ENCODE data around the gene TSEN15. TPM values are rescaled to one million over a fixed set of nuclear protein-coding genes. Genes with fewer than 3 reads are reported as not detected.

TSEN15 gene
- total RNA-seq, 3 donors from 2014 or later (not counting 1 experiment from before 2014, with no cell fraction given), result 29.5 to 52.9 (median 34.3) TPM

DNA sequence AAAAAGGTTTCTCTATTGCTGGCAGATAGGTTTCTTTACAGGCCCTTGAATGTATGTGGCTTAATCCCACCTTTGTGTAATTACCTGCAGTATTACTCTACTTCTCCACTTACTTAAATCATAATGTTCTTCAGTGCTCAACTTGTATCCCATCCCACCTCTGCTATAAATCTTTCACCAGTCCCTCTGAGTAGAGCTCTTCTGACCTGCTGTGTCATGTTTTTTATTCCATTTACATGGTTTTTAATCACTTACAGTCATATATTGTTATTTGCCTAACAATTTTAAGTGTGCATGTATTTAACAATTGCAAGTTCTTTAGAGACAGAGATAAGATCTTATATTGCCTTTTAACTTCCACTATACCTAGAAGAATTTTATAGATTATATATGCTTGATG is 2.4 kb downstream of the TSEN15 start:
- TF ChIP-seq, protein P1, sequence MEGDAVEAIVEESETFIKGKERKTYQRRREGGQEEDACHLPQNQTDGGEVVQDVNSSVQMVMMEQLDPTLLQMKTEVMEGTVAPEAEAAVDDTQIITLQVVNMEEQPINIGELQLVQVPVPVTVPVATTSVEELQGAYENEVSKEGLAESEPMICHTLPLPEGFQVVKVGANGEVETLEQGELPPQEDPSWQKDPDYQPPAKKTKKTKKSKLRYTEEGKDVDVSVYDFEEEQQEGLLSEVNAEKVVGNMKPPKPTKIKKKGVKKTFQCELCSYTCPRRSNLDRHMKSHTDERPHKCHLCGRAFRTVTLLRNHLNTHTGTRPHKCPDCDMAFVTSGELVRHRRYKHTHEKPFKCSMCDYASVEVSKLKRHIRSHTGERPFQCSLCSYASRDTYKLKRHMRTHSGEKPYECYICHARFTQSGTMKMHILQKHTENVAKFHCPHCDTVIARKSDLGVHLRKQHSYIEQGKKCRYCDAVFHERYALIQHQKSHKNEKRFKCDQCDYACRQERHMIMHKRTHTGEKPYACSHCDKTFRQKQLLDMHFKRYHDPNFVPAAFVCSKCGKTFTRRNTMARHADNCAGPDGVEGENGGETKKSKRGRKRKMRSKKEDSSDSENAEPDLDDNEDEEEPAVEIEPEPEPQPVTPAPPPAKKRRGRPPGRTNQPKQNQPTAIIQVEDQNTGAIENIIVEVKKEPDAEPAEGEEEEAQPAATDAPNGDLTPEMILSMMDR (IDR thresholded peaks at IDR 0.05), result no peak
- peaks cover 10 to 15% of the 10 kb centered on the region in 2 donors for H3K27me3 Mint-ChIP-seq (ENCODE audit: low read depth in 2 of 2)
- H3K4me3 ChIP-seq (ENCODE audit: low read length), result no peak overlapping the region
- no peak overlapping the region for H3K27ac ChIP-seq (ENCODE audit: low read length)
- no peaks in the 10 kb centered on the region for H3K9me3 ChIP-seq (ENCODE audit: control insufficient read depth, insufficient read depth, low read length)
- H3K27me3 ChIP-seq (ENCODE audit: control insufficient read depth, insufficient read depth, low read length), result peaks cover 5% of the 10 kb centered on the region
- H3K36me3 ChIP-seq (ENCODE audit: control insufficient read depth, insufficient read depth, low read length), result peaks cover 7% of the 10 kb centered on the region
- ATAC-seq (no peak), DNase-seq (no peak)
- peak overlapping the region in 1 of 2 donors; percentile 12 for H3K27ac Mint-ChIP-seq
- intact Hi-C loops (cut with micrococcal nuclease), result loop anchor here (5.0 to 10.0 kb wide), 2 partner anchors 97 to 331 kb away; partner anchors contain the start of gene C1orf21
- H3K9me3 Mint-ChIP-seq, result no peaks in the 10 kb centered on the region
- H3K36me3 Mint-ChIP-seq, result no peaks in the 10 kb centered on the region
- H3K4me1 Mint-ChIP-seq, result peaks cover 43 to 45% of the 10 kb centered on the region in 2 donors
- peak overlapping the region; percentile 55 for H3K4me3 Mint-ChIP-seq
- no peaks in the 10 kb centered on the region for H3K4me1 ChIP-seq (ENCODE audit: control insufficient read depth, insufficient read depth, low read length)

DNA sequence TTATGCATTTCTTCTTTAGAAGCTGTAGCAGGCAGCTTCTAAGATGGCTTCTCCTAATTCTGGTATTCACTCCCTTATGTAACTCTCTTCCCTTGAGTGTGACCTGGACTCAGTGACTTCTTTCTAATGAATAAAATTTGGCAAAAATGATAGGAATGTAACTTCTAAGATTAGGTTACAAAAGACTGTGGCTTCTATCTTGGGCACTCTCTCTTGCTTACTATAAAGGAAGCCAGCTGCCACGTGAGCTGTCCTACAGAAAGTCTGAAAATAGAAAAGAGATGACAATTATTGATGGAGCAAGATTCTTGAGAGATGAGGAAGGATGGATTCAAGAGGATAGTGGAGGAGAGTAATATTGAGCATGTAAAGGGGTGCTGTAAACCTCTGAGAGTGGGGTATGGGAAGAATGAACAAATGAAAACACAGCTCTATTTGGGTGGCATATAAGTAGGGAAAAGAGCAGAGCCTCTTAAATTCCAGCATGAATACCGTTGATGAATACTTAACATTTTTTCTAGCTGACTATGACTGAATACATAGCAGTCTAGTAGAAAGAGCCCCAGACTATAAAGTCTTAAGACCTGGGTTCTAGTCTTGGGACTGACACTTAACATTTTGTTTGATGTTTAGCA is 5.5 kb downstream of the TSEN15 start:
- no peak for DNase-seq
- peaks cover 32 to 36% of the 10 kb centered on the region in 2 donors for H3K4me1 Mint-ChIP-seq
- H3K27me3 Mint-ChIP-seq (ENCODE audit: low read depth in 2 of 2), result no peaks in the 10 kb centered on the region
- ATAC-seq, result no peak
- 87% methylated on average over 2 of the region's 2 CpGs for WGBS (ENCODE audit: insufficient coverage)
- Histone ChIP-seq H3K27me3 (ENCODE audit: control insufficient read depth, insufficient read depth, low read length) (no peaks in the 10 kb centered on the region), H3K9me3 (ENCODE audit: control insufficient read depth, insufficient read depth, low read length) (no peaks in the 10 kb centered on the region), H3K4me1 (ENCODE audit: control insufficient read depth, insufficient read depth, low read length) (no peaks in the 10 kb centered on the region), H3K27ac (ENCODE audit: low read length) (no peak overlapping the region), H3K36me3 (ENCODE audit: control insufficient read depth, insufficient read depth, low read length) (peaks cover 17% of the 10 kb centered on the region), H3K4me3 (ENCODE audit: low read length) (no peak overlapping the region)
- TF ChIP-seq, protein P1 (IDR thresholded peaks at IDR 0.05), result no peak
- H3K27ac Mint-ChIP-seq, result peak overlapping the region in 1 of 2 donors; percentile 23
- H3K4me3 Mint-ChIP-seq, result no peak overlapping the region
- intact Hi-C loops (cut with micrococcal nuclease), result loop anchor here (10.0 kb wide), 1 partner anchor 328 kb away; the partner anchor contains the start of gene C1orf21
- H3K36me3 Mint-ChIP-seq, result no peaks in the 10 kb centered on the region
- H3K9me3 Mint-ChIP-seq, result no peaks in the 10 kb centered on the region

DNA sequence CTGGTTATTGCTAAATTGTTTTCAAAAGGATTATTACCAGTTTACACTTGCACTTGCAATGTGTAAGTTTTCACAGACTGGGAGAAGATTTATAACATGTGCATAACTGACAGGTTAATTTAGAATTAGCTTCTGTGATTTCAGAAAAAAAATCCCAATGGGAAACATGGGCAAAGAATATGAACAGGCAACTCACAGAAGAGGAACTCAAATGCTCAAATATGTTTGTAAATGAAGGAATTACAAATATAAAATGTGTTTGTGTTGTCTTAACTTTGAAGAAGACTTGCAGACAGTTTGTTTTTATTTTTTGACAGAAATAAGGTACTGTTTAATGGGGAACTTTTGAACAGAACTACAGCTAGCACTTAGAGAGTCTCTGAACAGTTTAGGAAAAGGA is 8.4 kb downstream of the TSEN15 start:
- H3K4me3 Mint-ChIP-seq, result no peak overlapping the region

More for the DNA sequence above, 8.4 kb downstream of the TSEN15 start:
- Mint-ChIP-seq H3K27me3 (ENCODE audit: low read depth in 2 of 2) (no peaks in the 10 kb centered on the region), H3K27ac (no peak overlapping the region), H3K9me3 (no peaks in the 10 kb centered on the region), H3K4me1 (peaks cover 16% of the 10 kb centered on the region in 2 donors), H3K36me3 (no peaks in the 10 kb centered on the region)
- no peaks in the 10 kb centered on the region for H3K4me1 ChIP-seq (ENCODE audit: control insufficient read depth, insufficient read depth, low read length)
- no peaks in the 10 kb centered on the region for H3K9me3 ChIP-seq (ENCODE audit: control insufficient read depth, insufficient read depth, low read length)
- no peaks in the 10 kb centered on the region for H3K27me3 ChIP-seq (ENCODE audit: control insufficient read depth, insufficient read depth, low read length)
- no peak overlapping the region for H3K4me3 ChIP-seq (ENCODE audit: low read length)
- intact Hi-C loops (cut with micrococcal nuclease), result loop anchor here (10.0 kb wide), 1 partner anchor 325 kb away; the partner anchor contains the start of gene C1orf21
- H3K36me3 ChIP-seq (ENCODE audit: control insufficient read depth, insufficient read depth, low read length), result peaks cover 26% of the 10 kb centered on the region
- TF ChIP-seq, protein P1 (IDR thresholded peaks at IDR 0.05), result no peak
- H3K27ac ChIP-seq (ENCODE audit: low read length), result no peak overlapping the region
- ATAC-seq (no peak), DNase-seq (no peak)
